Hepatocyte (in vitro differentiated cells): ENCODE results near the gene EPHB2. TPM values are rescaled to one million over a fixed set of nuclear protein-coding genes. Genes with fewer than 3 reads are reported as not detected.

ENCODE experiments used
- DNase-seq: peaks from one replicate; pipeline ENCODE4 v3.0.0-alpha.2; 2016; ENCODE audit warnings: low spot score
- H2AFZ ChIP-seq: fragments of 200-600 bp; sonication (generic); 2 replicates; pipeline ENCODE4 v1.6.0; 2016; ENCODE audit warnings: antibody characterized with exemption, mild to moderate bottlenecking
- H3K27ac ChIP-seq: fragments of 200-600 bp; sonication (generic); 2 replicates; pipeline ENCODE4 v1.5.1; 2016; ENCODE audit warnings: mild to moderate bottlenecking
- H3K27me3 ChIP-seq: fragments of 200-600 bp; sonication (generic); 2 replicates; pipeline ENCODE4 v1.6.1; 2016
- H3K36me3 ChIP-seq: fragments of 200-600 bp; sonication (generic); replicated peaks from 2 replicates; pipeline ENCODE4 v1.5.1; 2016; ENCODE audit warnings: low read depth; ENCODE audit not compliant: insufficient read depth
- H3K4me1 ChIP-seq: fragments of 200-600 bp; sonication (generic); 2 replicates; pipeline ENCODE4 v1.5.1; 2016; ENCODE audit warnings: mild to moderate bottlenecking, moderate library complexity; ENCODE audit not compliant: insufficient read depth
- H3K4me2 ChIP-seq: fragments of 200-600 bp; sonication (generic); 2 replicates; pipeline ENCODE4 v1.6.0; 2016
- H3K4me3 ChIP-seq: fragments of 200-600 bp; sonication (generic); 2 replicates; pipeline ENCODE4 v1.5.1; 2016; ENCODE audit warnings: mild to moderate bottlenecking
- H3K79me2 ChIP-seq: fragments of 200-600 bp; sonication (generic); 2 replicates; pipeline ENCODE4 v1.6.0; 2017; ENCODE audit warnings: mild to moderate bottlenecking
- H3K9me2 ChIP-seq: fragments of 200-600 bp; sonication (generic); replicated peaks from 2 replicates; pipeline ENCODE4 v1.6.0; 2017; ENCODE audit warnings: mild to moderate bottlenecking; ENCODE audit not compliant: insufficient read depth
- H3K9me3 ChIP-seq: fragments of 200-600 bp; sonication (generic); 2 replicates; pipeline ENCODE4 v1.5.1; 2016; ENCODE audit warnings: low read depth, mild to moderate bottlenecking
- H4K20me1 ChIP-seq: fragments of 200-600 bp; sonication (generic); 2 replicates; pipeline ENCODE4 v1.6.0; 2016; ENCODE audit warnings: mild to moderate bottlenecking; ENCODE audit not compliant: insufficient read depth, poor library complexity, severe bottlenecking
- EZH2 ChIP-seq: fragments of 200-600 bp; sonication (generic); IDR thresholded peaks from 2 replicates; pipeline ENCODE4 v1.6.1; 2016; ENCODE audit warnings: antibody characterized with exemption, mild to moderate bottlenecking, borderline replicate concordance
- EZH2phosphoT487 ChIP-seq: fragments of 200-600 bp; sonication (generic); IDR thresholded peaks from one replicate; pipeline ENCODE4 v1.6.1; 2018; ENCODE audit warnings: antibody characterized with exemption, mild to moderate bottlenecking, low read depth, moderate library complexity; ENCODE audit not compliant: unreplicated experiment, severe bottlenecking
- WGBS: methylation state at CpG from one replicate; pipeline ENCODE4 v1.1.6; 2016; ENCODE audit warnings: low lambda C conversion rate; ENCODE audit errors: missing lambda C conversion rate; 5-methylcytosine and 5-hydroxymethylcytosine counted together
- polyA plus RNA-seq: library from polyadenylated mRNA; unstranded; fragments of >200 nt; fragmentation: Nextera tagmentation; extraction: Ambion mirVana; gene quantifications from 2 replicates; pipeline ENCODE4 v1.2.1, GENCODE V29; 2016
- total RNA-seq: library from RNA; depleted of rRNA; stranded (reverse); fragments of >200 nt; gene quantifications from 2 replicates; pipeline ENCODE4 v1.2.3, GENCODE V29; 2014
- TF ChIP-seq, protein P1 (sequence below): fragments of 200-600 bp; sonication (generic); IDR thresholded peaks from 2 replicates; pipeline ENCODE4 v1.5.1; 2016; ENCODE audit warnings: antibody characterized with exemption, mild to moderate bottlenecking; ENCODE audit not compliant: poor library complexity

Gene EPHB2
- total and polyA plus RNA-seq, 2 experiments from 2014 or later = 17.2 to 18.3 TPM

DNA sequence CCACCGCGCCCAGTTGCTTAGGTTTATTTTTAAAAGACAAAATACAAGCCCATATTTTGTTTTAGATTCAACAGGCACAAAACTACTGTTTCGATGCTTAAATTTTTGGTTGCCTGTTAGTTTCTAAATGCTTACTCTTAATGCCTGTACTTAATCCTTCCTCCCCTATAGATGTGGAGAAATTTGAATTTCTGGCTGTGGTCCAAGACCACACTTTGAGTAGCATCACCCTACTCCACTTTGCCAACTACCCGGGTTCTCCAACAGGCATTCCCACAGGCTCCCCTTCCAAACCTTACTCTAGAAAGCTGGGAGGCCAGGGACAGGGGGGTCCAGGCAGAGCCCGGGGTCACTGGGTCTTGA lies 242.0 kb downstream of the EPHB2 start:
- Histone ChIP-seq H4K20me1 (no peaks in the 10 kb centered on the region), H3K4me2 (no peak overlapping the region), H3K36me3 (no peaks in the 10 kb centered on the region), H3K4me1 (no peaks in the 10 kb centered on the region), H3K27me3 (no peaks in the 10 kb centered on the region), H3K4me3 (no peak overlapping the region), H3K79me2 (no peaks in the 10 kb centered on the region), H3K9me2 (no peaks in the 10 kb centered on the region), H3K9me3 (no peaks in the 10 kb centered on the region), H3K27ac (no peak overlapping the region), H2AFZ (no peak overlapping the region)
- TF ChIP-seq, protein P1, sequence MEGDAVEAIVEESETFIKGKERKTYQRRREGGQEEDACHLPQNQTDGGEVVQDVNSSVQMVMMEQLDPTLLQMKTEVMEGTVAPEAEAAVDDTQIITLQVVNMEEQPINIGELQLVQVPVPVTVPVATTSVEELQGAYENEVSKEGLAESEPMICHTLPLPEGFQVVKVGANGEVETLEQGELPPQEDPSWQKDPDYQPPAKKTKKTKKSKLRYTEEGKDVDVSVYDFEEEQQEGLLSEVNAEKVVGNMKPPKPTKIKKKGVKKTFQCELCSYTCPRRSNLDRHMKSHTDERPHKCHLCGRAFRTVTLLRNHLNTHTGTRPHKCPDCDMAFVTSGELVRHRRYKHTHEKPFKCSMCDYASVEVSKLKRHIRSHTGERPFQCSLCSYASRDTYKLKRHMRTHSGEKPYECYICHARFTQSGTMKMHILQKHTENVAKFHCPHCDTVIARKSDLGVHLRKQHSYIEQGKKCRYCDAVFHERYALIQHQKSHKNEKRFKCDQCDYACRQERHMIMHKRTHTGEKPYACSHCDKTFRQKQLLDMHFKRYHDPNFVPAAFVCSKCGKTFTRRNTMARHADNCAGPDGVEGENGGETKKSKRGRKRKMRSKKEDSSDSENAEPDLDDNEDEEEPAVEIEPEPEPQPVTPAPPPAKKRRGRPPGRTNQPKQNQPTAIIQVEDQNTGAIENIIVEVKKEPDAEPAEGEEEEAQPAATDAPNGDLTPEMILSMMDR = no peak
- TF ChIP-seq EZH2phosphoT487 (no peak), EZH2 (no peak)
- no peak for DNase-seq
- 95% methylated on average over 5 of the region's 5 CpGs for WGBS

DNA sequence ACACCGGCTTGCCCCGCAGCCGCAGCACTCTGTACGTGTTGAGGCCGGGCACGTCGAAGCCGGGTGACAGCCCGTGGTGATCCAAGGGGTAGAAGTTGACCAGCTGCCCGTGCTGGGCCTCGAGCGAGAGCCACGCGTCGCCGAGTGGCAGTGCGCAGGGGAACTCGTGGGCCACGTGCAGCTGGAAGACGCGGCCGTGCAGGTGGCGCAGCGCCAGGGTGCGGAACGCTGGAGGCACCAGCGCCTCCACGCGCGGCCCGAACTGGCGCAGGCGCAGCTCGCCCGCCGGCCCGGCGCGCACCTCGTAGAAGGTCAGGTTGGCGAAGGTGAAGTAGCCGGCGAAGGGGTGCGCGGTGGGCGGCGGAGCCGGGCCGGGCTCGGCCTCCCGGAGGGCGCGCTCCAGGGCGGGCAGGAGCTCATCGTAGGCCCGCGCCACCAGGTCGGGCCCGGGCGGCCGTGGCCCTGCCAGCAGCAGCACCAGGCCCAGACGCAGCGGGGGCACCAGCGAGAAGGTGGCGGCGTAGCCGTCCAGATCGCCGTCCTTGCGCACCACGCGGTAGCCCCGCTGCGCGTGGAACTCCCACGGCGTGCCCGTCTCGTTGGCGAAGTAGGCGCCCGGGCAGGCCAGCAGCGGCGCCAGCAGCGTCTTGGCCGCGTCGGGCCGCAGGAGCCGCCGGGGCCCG lies 242.6 kb downstream of the EPHB2 start:
- no peak for DNase-seq
- Histone ChIP-seq H3K4me3 (no peak overlapping the region), H3K36me3 (no peaks in the 10 kb centered on the region), H3K27me3 (no peaks in the 10 kb centered on the region), H2AFZ (no peak overlapping the region), H3K4me1 (no peaks in the 10 kb centered on the region), H3K27ac (no peak overlapping the region), H3K9me3 (no peaks in the 10 kb centered on the region), H3K79me2 (no peaks in the 10 kb centered on the region), H3K4me2 (no peak overlapping the region), H3K9me2 (no peaks in the 10 kb centered on the region), H4K20me1 (no peaks in the 10 kb centered on the region)
- WGBS = 98% methylated on average over 75 of the region's 92 CpGs
- TF ChIP-seq, protein P1 = no peak
- no peak for TF ChIP-seq EZH2
- TF ChIP-seq EZH2phosphoT487 = no peak

- H3K27me3 ChIP-seq = no peaks in the 10 kb centered on the region
- DNase-seq = no peak
- H3K9me3 ChIP-seq = no peaks in the 10 kb centered on the region
- H3K9me2 ChIP-seq = no peaks in the 10 kb centered on the region
- no peaks in the 10 kb centered on the region for H3K4me1 ChIP-seq
- no peak overlapping the region for H2AFZ ChIP-seq
- no peaks in the 10 kb centered on the region for H3K36me3 ChIP-seq
- H3K27ac ChIP-seq = no peak overlapping the region
- WGBS = 100% methylated on average over 32 of the region's 38 CpGs
- H3K4me2 ChIP-seq = no peak overlapping the region
- H3K4me3 ChIP-seq = no peak overlapping the region
- TF ChIP-seq EZH2phosphoT487 = no peak
- TF ChIP-seq, protein P1 = no peak
- TF ChIP-seq EZH2 = no peak
- H4K20me1 ChIP-seq = no peaks in the 10 kb centered on the region
- no peaks in the 10 kb centered on the region for H3K79me2 ChIP-seq
Observed at GRCh38 chr1:22953740-22954141, 243.1 kb downstream of the EPHB2 start.
